ENCODE data around the gene SEC23IP.

SEC23IP gene

DNA sequence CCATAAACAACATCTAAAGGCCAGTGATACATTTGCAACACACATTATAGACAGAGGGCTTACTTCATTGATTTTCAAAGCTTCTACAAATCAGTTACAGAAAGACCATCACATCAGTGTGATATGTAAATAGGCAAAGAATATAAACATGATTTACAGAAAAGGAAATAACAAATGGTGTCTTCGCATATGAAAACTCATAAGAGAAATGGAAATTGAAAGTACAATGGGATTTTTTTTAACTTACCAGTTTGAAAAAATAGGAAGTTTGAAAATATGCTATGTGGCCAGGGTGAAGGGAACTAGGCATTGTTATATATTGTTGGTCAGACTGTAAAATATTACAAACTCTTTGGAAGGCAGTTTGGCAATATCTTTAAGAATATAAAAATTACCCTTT lies 27.3 kb downstream of the SEC23IP start:
- Histone ChIP-seq H3K4me2 (ENCODE audit: low read depth, low read length, poor library complexity, severe bottlenecking) (no peak overlapping the region), H4K20me1 (ENCODE audit: low read depth, low read length) (no peaks in the 10 kb centered on the region)

DNA sequence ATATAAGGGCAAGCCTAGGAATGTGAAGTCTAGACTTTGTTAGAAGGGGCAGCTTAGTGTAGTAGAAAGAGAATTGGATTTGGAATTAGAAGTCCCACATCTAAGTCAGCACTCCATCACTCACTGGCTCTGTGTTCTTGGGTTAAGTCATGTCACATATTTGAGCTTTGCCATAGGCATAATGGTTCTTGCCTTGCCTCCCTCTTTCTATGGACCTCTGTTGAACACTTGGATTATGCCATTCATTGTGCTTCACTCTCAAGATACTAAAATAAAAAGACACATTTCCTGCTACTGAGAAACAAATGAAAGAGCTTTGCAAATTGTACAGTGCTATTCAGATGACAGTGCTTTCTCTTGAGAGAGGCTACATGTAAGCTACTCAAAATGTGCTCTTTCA lies 35.9 kb downstream of the SEC23IP start:
- TF ChIP-seq, protein P1, sequence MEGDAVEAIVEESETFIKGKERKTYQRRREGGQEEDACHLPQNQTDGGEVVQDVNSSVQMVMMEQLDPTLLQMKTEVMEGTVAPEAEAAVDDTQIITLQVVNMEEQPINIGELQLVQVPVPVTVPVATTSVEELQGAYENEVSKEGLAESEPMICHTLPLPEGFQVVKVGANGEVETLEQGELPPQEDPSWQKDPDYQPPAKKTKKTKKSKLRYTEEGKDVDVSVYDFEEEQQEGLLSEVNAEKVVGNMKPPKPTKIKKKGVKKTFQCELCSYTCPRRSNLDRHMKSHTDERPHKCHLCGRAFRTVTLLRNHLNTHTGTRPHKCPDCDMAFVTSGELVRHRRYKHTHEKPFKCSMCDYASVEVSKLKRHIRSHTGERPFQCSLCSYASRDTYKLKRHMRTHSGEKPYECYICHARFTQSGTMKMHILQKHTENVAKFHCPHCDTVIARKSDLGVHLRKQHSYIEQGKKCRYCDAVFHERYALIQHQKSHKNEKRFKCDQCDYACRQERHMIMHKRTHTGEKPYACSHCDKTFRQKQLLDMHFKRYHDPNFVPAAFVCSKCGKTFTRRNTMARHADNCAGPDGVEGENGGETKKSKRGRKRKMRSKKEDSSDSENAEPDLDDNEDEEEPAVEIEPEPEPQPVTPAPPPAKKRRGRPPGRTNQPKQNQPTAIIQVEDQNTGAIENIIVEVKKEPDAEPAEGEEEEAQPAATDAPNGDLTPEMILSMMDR (IDR thresholded peaks at IDR 0.05; ENCODE audit: insufficient read depth, low read length, poor library complexity, severe bottlenecking) = no peak
- TF ChIP-seq EZH2phosphoT487 (conservative IDR thresholded peaks at IDR 0.05; ENCODE audit: low read length) = no peak
- H3K36me3 ChIP-seq (ENCODE audit: low read length) = peaks cover 54% of the 10 kb centered on the region

More for the DNA sequence above, 27.3 kb downstream of the SEC23IP start:
- Histone ChIP-seq H3K79me2 (ENCODE audit: insufficient read depth, low read length) (no peaks in the 10 kb centered on the region), H3K27ac (ENCODE audit: low read depth, low read length) (no peak overlapping the region), H3K4me3 (ENCODE audit: insufficient read depth, low read length, poor library complexity, severe bottlenecking) (no peak overlapping the region), H3F3A (ENCODE audit: insufficient read depth) (no peaks in the 10 kb centered on the region), H3K36me3 (ENCODE audit: low read length) (peaks cover 39% of the 10 kb centered on the region), H3K9me3 (ENCODE audit: insufficient read depth, low read length) (no peaks in the 10 kb centered on the region), H3K27me3 (ENCODE audit: low read length) (no peaks in the 10 kb centered on the region), H2AFZ (ENCODE audit: low read depth, low read length, severe bottlenecking) (no peak overlapping the region), H3K9me2 (replicated peaks; ENCODE audit: insufficient read depth, low read length) (no peaks in the 10 kb centered on the region), H3K9ac (ENCODE audit: low read length) (no peak overlapping the region)
- TF ChIP-seq, protein P1 (IDR thresholded peaks at IDR 0.05; ENCODE audit: insufficient read depth, low read length, poor library complexity, severe bottlenecking) = no peak
- TF ChIP-seq EZH2phosphoT487 (conservative IDR thresholded peaks at IDR 0.05; ENCODE audit: low read length) = no peak

DNA sequence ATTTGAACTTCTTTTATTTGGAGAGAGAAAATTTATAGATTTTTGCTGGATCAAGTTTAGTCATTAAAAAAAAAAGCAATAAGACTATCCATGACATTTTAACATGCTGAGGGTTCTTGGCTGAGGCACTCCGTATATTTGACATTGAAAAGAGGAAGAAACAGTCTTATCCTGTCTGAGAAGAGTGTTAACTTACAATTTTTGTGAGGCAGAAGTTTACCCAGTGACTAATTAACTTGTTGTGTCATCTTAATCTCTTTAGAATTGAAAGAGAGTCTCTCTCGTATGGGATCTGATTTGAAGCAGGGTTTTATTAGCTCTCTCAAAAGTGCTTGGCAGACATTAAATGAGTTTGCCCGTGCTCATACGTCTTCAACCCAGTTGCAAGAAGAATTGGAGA lies 39.3 kb downstream of the SEC23IP start:
- Histone ChIP-seq H3F3A (ENCODE audit: insufficient read depth) (peaks cover 5% of the 10 kb centered on the region; the same call in 1 of the 2 replicates), H3K36me3 (ENCODE audit: low read length) (peaks cover 39% of the 10 kb centered on the region), H3K9ac (ENCODE audit: low read length) (no peak overlapping the region), H3K4me2 (ENCODE audit: low read depth, low read length, poor library complexity, severe bottlenecking) (no peak overlapping the region), H3K9me2 (replicated peaks; ENCODE audit: insufficient read depth, low read length) (no peaks in the 10 kb centered on the region), H2AFZ (ENCODE audit: low read depth, low read length, severe bottlenecking) (no peak overlapping the region), H3K27ac (ENCODE audit: low read depth, low read length) (no peak overlapping the region), H3K79me2 (ENCODE audit: insufficient read depth, low read length) (no peaks in the 10 kb centered on the region), H3K4me3 (ENCODE audit: insufficient read depth, low read length, poor library complexity, severe bottlenecking) (no peak overlapping the region), H3K27me3 (ENCODE audit: low read length) (no peaks in the 10 kb centered on the region), H3K9me3 (ENCODE audit: insufficient read depth, low read length) (no peaks in the 10 kb centered on the region), H4K20me1 (ENCODE audit: low read depth, low read length) (no peaks in the 10 kb centered on the region)
- TF ChIP-seq, protein P1 (IDR thresholded peaks at IDR 0.05; ENCODE audit: insufficient read depth, low read length, poor library complexity, severe bottlenecking) = no peak
- no peak for TF ChIP-seq EZH2phosphoT487 (conservative IDR thresholded peaks at IDR 0.05; ENCODE audit: low read length)

More for the DNA sequence above, 35.9 kb downstream of the SEC23IP start:
- H3K4me3 ChIP-seq (ENCODE audit: insufficient read depth, low read length, poor library complexity, severe bottlenecking) = no peak overlapping the region
- no peaks in the 10 kb centered on the region for H4K20me1 ChIP-seq (ENCODE audit: low read depth, low read length)
- no peaks in the 10 kb centered on the region for H3K27me3 ChIP-seq (ENCODE audit: low read length)
- H2AFZ ChIP-seq (ENCODE audit: low read depth, low read length, severe bottlenecking) = no peak overlapping the region
- H3K4me2 ChIP-seq (ENCODE audit: low read depth, low read length, poor library complexity, severe bottlenecking) = no peak overlapping the region
- H3K9me3 ChIP-seq (ENCODE audit: insufficient read depth, low read length) = no peaks in the 10 kb centered on the region
- no peak overlapping the region for H3K27ac ChIP-seq (ENCODE audit: low read depth, low read length)
- no peak overlapping the region for H3K9ac ChIP-seq (ENCODE audit: low read length)
- no peaks in the 10 kb centered on the region for H3K9me2 ChIP-seq (replicated peaks; ENCODE audit: insufficient read depth, low read length)
- no peaks in the 10 kb centered on the region for H3K79me2 ChIP-seq (ENCODE audit: insufficient read depth, low read length)
- H3F3A ChIP-seq (ENCODE audit: insufficient read depth) = peaks cover 5% of the 10 kb centered on the region; the same call in 1 of the 2 replicates

Data from SU-DHL-6 (cell line).